H9 (cell line): Measurements from ENCODE around the gene KIAA1958. TPM values are rescaled to one million over a fixed set of nuclear protein-coding genes. Genes with fewer than 3 reads are reported as not detected.

Experiments
- DNase-seq: peaks from one replicate; pipeline ENCODE4 v3.0.0-alpha.2; 2017
- H2AFZ ChIP-seq: one replicate; pipeline ENCODE4 v1.6.1; 2013; ENCODE audit warnings: mild to moderate bottlenecking, low read length, control low read depth, moderate library complexity
- H2AK5ac ChIP-seq: 2 replicates; pipeline ENCODE4 v1.6.1; 2013; ENCODE audit warnings: low read length, control low read depth, mixed read lengths; ENCODE audit not compliant: insufficient read length
- H2BK120ac ChIP-seq: one replicate; pipeline ENCODE4 v1.6.1; 2013; ENCODE audit warnings: low read depth, mild to moderate bottlenecking, low read length, control low read depth, inconsistent platforms; ENCODE audit not compliant: poor library complexity, severe bottlenecking
- H2BK12ac ChIP-seq: 2 replicates; pipeline ENCODE4 v1.6.1; 2013; ENCODE audit warnings: low read length, control low read depth, mixed read lengths, low read depth; ENCODE audit not compliant: insufficient read length
- H2BK15ac ChIP-seq: 2 replicates; pipeline ENCODE4 v1.6.1; 2013; ENCODE audit warnings: low read depth, low read length, control low read depth
- H2BK20ac ChIP-seq: one replicate; pipeline ENCODE4 v1.6.1; 2013; ENCODE audit warnings: low read depth, mild to moderate bottlenecking, low read length, control low read depth, inconsistent platforms; ENCODE audit not compliant: poor library complexity, severe bottlenecking
- H2BK5ac ChIP-seq: 2 replicates; pipeline ENCODE4 v1.6.1; 2013; ENCODE audit warnings: low read length, control low read depth, mixed read lengths; ENCODE audit not compliant: insufficient read length
- H3K14ac ChIP-seq: 2 replicates; pipeline ENCODE4 v1.6.1; 2013; ENCODE audit warnings: low read length, control low read depth; ENCODE audit not compliant: insufficient read depth
- H3K18ac ChIP-seq: 2 replicates; pipeline ENCODE4 v1.6.1; 2013; ENCODE audit warnings: low read depth, mild to moderate bottlenecking, mixed read lengths, low read length, control low read depth; ENCODE audit not compliant: insufficient read length
- H3K23ac ChIP-seq: 2 replicates; pipeline ENCODE4 v1.6.1; 2013; ENCODE audit warnings: low read length, control low read depth, mixed read lengths, low read depth; ENCODE audit not compliant: insufficient read length
- H3K23me2 ChIP-seq: 2 replicates; pipeline ENCODE4 v1.6.1; 2013; ENCODE audit warnings: low read depth, mild to moderate bottlenecking, mixed read lengths, low read length, control low read depth; ENCODE audit not compliant: insufficient read length, poor library complexity, severe bottlenecking
- H3K27ac ChIP-seq: 2 replicates; pipeline ENCODE4 v1.5.1; 2013; ENCODE audit warnings: low read length, control low read depth, mixed read lengths, low read depth; ENCODE audit not compliant: insufficient read length
- H3K27me3 ChIP-seq: 2 replicates; pipeline ENCODE4 v1.6.1; 2013; ENCODE audit warnings: low read length, control low read depth, inconsistent platforms; ENCODE audit not compliant: insufficient read depth
- H3K4ac ChIP-seq: 2 replicates; pipeline ENCODE4 v1.6.1; 2013; ENCODE audit warnings: low read depth, mild to moderate bottlenecking, control low read depth, inconsistent platforms, low read length, moderate library complexity
- H3K4me1 ChIP-seq: 2 replicates; pipeline ENCODE4 v1.6.1; 2013; ENCODE audit warnings: low read length, control low read depth, inconsistent platforms; ENCODE audit not compliant: insufficient read depth
- H3K4me2 ChIP-seq: 2 replicates; pipeline ENCODE4 v1.6.1; 2013; ENCODE audit warnings: low read length, control low read depth, mixed read lengths; ENCODE audit not compliant: insufficient read length, insufficient read depth
- H3K56ac ChIP-seq: 2 replicates; pipeline ENCODE4 v1.6.1; 2013; ENCODE audit warnings: low read depth, mild to moderate bottlenecking, mixed read lengths, low read length, control low read depth; ENCODE audit not compliant: insufficient read length
- H3K79me1 ChIP-seq: 2 replicates; pipeline ENCODE4 v1.6.1; 2013; ENCODE audit warnings: low read depth, mild to moderate bottlenecking, moderate library complexity, low read length, control low read depth, inconsistent platforms; ENCODE audit not compliant: insufficient read depth, poor library complexity, severe bottlenecking
- H3K79me2 ChIP-seq: 2 replicates; pipeline ENCODE4 v1.6.1; 2013; ENCODE audit warnings: low read length, control low read depth, inconsistent platforms; ENCODE audit not compliant: insufficient read depth
- H3K9ac ChIP-seq: 2 replicates; pipeline ENCODE4 v1.6.1; 2013; ENCODE audit warnings: low read length, control low read depth, mixed read lengths; ENCODE audit not compliant: insufficient read length; ENCODE audit errors: extremely low read depth
- H3K9me3 ChIP-seq: one replicate; pipeline ENCODE4 v1.6.1; 2013; ENCODE audit warnings: low read depth, low read length, inconsistent platforms; ENCODE audit not compliant: control insufficient read depth
- H3T11ph ChIP-seq: one replicate; pipeline ENCODE4 v1.6.1; 2013; ENCODE audit warnings: mild to moderate bottlenecking, low read length, control low read depth, inconsistent platforms
- H4K20me1 ChIP-seq: one replicate; pipeline ENCODE4 v1.6.1; 2013; ENCODE audit not compliant: control insufficient read depth, insufficient read length, insufficient read depth
- H4K5ac ChIP-seq: 2 replicates; pipeline ENCODE4 v1.6.1; 2013; ENCODE audit warnings: low read depth, mild to moderate bottlenecking, mixed read lengths, low read length, control low read depth; ENCODE audit not compliant: insufficient read length
- H4K8ac ChIP-seq: replicated peaks from 2 replicates; pipeline ENCODE4 v1.6.1; 2013; ENCODE audit warnings: low read length, control low read depth, mixed read lengths, low read depth; ENCODE audit not compliant: insufficient read length
- H4K91ac ChIP-seq: 2 replicates; pipeline ENCODE4 v1.6.1; 2013; ENCODE audit warnings: low read depth, mild to moderate bottlenecking, moderate library complexity, mixed read lengths, low read length, control low read depth; ENCODE audit not compliant: insufficient read length
- H3K27ac Mint-ChIP-seq, 3 experiments: 2 replicates in 2 of 3; 3 replicates in 1 of 3; pipeline ENCODE4 v1.8.0; 2020 to 2021; ENCODE audit warnings: mixed read lengths in 3 of 3, mild to moderate bottlenecking in 1 of 3, moderate library complexity in 1 of 3
- H3K27me3 Mint-ChIP-seq: 2 replicates; pipeline ENCODE4 v1.8.0; 2021; ENCODE audit warnings: low read depth, mild to moderate bottlenecking, moderate library complexity, mixed read lengths
- H3K36me3 Mint-ChIP-seq, 3 experiments: 2 replicates in 2 of 3; 3 replicates in 1 of 3; pipeline ENCODE4 v1.8.0; 2020 to 2021; ENCODE audit warnings: low read depth in 3 of 3, mixed read lengths in 3 of 3; ENCODE audit not compliant: insufficient read depth in 1 of 3
- H3K4me1 Mint-ChIP-seq, 2 experiments: 2 replicates each; pipeline ENCODE4 v1.8.0; 2020; ENCODE audit warnings: mixed read lengths in 2 of 2
- H3K4me3 Mint-ChIP-seq, 2 experiments: 2 replicates in 1 of 2; 3 replicates in 1 of 2; pipeline ENCODE4 v1.8.0; 2020 to 2021; ENCODE audit warnings: mild to moderate bottlenecking in 2 of 2, mixed read lengths in 2 of 2, moderate library complexity in 1 of 2
- H3K9me3 Mint-ChIP-seq, 2 experiments: 2 replicates in 1 of 2; 3 replicates in 1 of 2; pipeline ENCODE4 v1.8.0; 2020; ENCODE audit warnings: mild to moderate bottlenecking in 2 of 2, mixed read lengths in 2 of 2, moderate library complexity in 1 of 2
- CTCF ChIP-seq: fragments of 200-600 bp; sonication (generic); conservative IDR thresholded peaks from 3 replicates; pipeline ENCODE4 v1.8.0; 2021; ENCODE audit warnings: antibody characterized with exemption, mild to moderate bottlenecking
- WGBS: extraction: QIAGEN DNeasy Blood & Tissue Kit; methylation state at CpG from one replicate; pipeline ENCODE4 v1.1.7; 2013; ENCODE audit warnings: missing lambda C conversion rate, low lambda C conversion rate, mixed read lengths; ENCODE audit not compliant: insufficient read length; ENCODE audit errors: extremely low coverage; 5-methylcytosine and 5-hydroxymethylcytosine counted together
- total RNA-seq: library from RNA; stranded (reverse); gene quantifications from 2 replicates; pipeline ENCODE4 v1.2.1, GENCODE V29; 2021

The KIAA1958 gene
- total RNA-seq, 1 experiment from 2014 or later: 34.0 TPM

GRCh38 chr9:112487799-112488340, 1.2 kb downstream of the KIAA1958 start:
- Histone ChIP-seq H3K9me3 (no peaks in the 10 kb centered on the region), H3K14ac (no peak overlapping the region), H3K4me1 (peaks cover 2% of the 10 kb centered on the region; the same call in 1 of the 2 replicates), H3K4ac (no peak overlapping the region), H3K18ac (no peak overlapping the region), H4K8ac (no peak overlapping the region), H2BK5ac (no peak overlapping the region), H4K5ac (no peak overlapping the region), H2BK120ac (no peak overlapping the region), H3K23ac (no peak overlapping the region), H4K91ac (no peak overlapping the region), H2BK15ac (no peak overlapping the region), H4K20me1 (no peaks in the 10 kb centered on the region), H3K9ac (peak overlapping the region; percentile 65), H2BK12ac (no peak overlapping the region), H3K79me1 (no peaks in the 10 kb centered on the region), H2AK5ac (no peak overlapping the region), H3K4me2 (peak overlapping the region; percentile 44), H2AFZ (no peak overlapping the region), H2BK20ac (no peak overlapping the region), H3K79me2 (peaks cover 22% of the 10 kb centered on the region; the same call in 1 of the 2 replicates), H3K23me2 (peaks cover 3% of the 10 kb centered on the region), H3K27me3 (no peaks in the 10 kb centered on the region), H3K56ac (no peak overlapping the region), H3K27ac (no peak overlapping the region), H3T11ph (no peak overlapping the region)
- no CpG with 5 or more reads among the region's 11 CpGs for WGBS
- H3K27me3 Mint-ChIP-seq: no peaks in the 10 kb centered on the region
- peak overlapping the region; percentile 90 to 99 (median 97); a peak in 4 of 7 replicates for H3K27ac Mint-ChIP-seq
- H3K4me3 Mint-ChIP-seq: peak overlapping the region; percentile 96 to 99
- H3K4me1 Mint-ChIP-seq: peaks cover 41 to 46% of the 10 kb centered on the region in 2 experiments
- peaks cover 10 to 15% (median 14%) of the 10 kb centered on the region in 3 experiments for H3K36me3 Mint-ChIP-seq
- no peak for DNase-seq
- no peak for TF ChIP-seq CTCF
- H3K9me3 Mint-ChIP-seq: peaks cover 0 to 4% of the 10 kb centered on the region in 2 experiments; a peak in 2 of 5 replicates
